ENCODE data around the gene ARID3A. TPM values are rescaled to one million over a fixed set of nuclear protein-coding genes. Genes with fewer than 3 reads are reported as not detected.

The ARID3A gene
- total RNA-seq, 1 donor from 2014 or later: 106 TPM

GRCh38 chr19:882871-883497 lies 42.9 kb upstream of the ARID3A start:
- no peak for FAIRE-seq
- no peaks in the 10 kb centered on the region for H3K4me1 Mint-ChIP-seq (ENCODE audit: low read depth, unreplicated experiment)
- no peak for DNase-seq (ENCODE audit: low read depth)
- H3K36me3 Mint-ChIP-seq (ENCODE audit: low read depth, unreplicated experiment): peaks cover 14% of the 10 kb centered on the region
- H3K4me3 ChIP-seq (ENCODE audit: insufficient read depth, low read depth, low read length): no peak overlapping the region
- H3K4me3 Mint-ChIP-seq (ENCODE audit: unreplicated experiment): no peak overlapping the region
- no peaks in the 10 kb centered on the region for H3K9me3 Mint-ChIP-seq (ENCODE audit: unreplicated experiment)
- no peaks in the 10 kb centered on the region for H3K79me2 ChIP-seq (ENCODE audit: insufficient read depth, low read length)
- no peak overlapping the region for H3K9ac ChIP-seq (ENCODE audit: low read length)
- no peak overlapping the region for H3K4me2 ChIP-seq (ENCODE audit: low read length)
- H3K27ac Mint-ChIP-seq (ENCODE audit: unreplicated experiment): no peak overlapping the region
- H3K36me3 ChIP-seq (ENCODE audit: insufficient read depth, low read length): peaks cover 7% of the 10 kb centered on the region
- no peak overlapping the region for H2AFZ ChIP-seq (ENCODE audit: low read depth, low read length)
- no peak for TF ChIP-seq CTCF (IDR thresholded peaks at IDR 0.05; ENCODE audit: insufficient read depth, low read depth, low read length)
- TF ChIP-seq EZH2 (IDR thresholded peaks at IDR 0.05; ENCODE audit: insufficient read depth, low read length): no peak
- no peaks in the 10 kb centered on the region for H3K27me3 Mint-ChIP-seq (ENCODE audit: low read depth, unreplicated experiment)
- no peaks in the 10 kb centered on the region for H3K9me3 ChIP-seq (ENCODE audit: insufficient read depth, low read depth, low read length)
- H3K27me3 ChIP-seq (ENCODE audit: insufficient read depth, low read length): no peaks in the 10 kb centered on the region
- H3K27ac ChIP-seq (ENCODE audit: low read depth, low read length): no peak overlapping the region
- no peaks in the 10 kb centered on the region for H3K4me1 ChIP-seq (ENCODE audit: insufficient read depth, low read length)
- peaks cover 11% of the 10 kb centered on the region for H4K20me1 ChIP-seq (ENCODE audit: insufficient read depth, low read length)

GRCh38 chr19:883661-884211 lies 42.1 kb upstream of the ARID3A start:
- no peak for DNase-seq (ENCODE audit: low read depth)
- H3K4me3 ChIP-seq (ENCODE audit: insufficient read depth, low read depth, low read length): no peak overlapping the region
- no peaks in the 10 kb centered on the region for H3K4me1 ChIP-seq (ENCODE audit: insufficient read depth, low read length)
- H3K36me3 ChIP-seq (ENCODE audit: insufficient read depth, low read length): peaks cover 7% of the 10 kb centered on the region
- FAIRE-seq: no peak
- Mint-ChIP-seq H3K27ac (ENCODE audit: unreplicated experiment) (no peak overlapping the region), H3K36me3 (ENCODE audit: low read depth, unreplicated experiment) (peaks cover 14% of the 10 kb centered on the region), H3K4me3 (ENCODE audit: unreplicated experiment) (no peak overlapping the region), H3K4me1 (ENCODE audit: low read depth, unreplicated experiment) (no peaks in the 10 kb centered on the region), H3K27me3 (ENCODE audit: low read depth, unreplicated experiment) (no peaks in the 10 kb centered on the region), H3K9me3 (ENCODE audit: unreplicated experiment) (no peaks in the 10 kb centered on the region)
- H3K9ac ChIP-seq (ENCODE audit: low read length): no peak overlapping the region
- H3K9me3 ChIP-seq (ENCODE audit: insufficient read depth, low read depth, low read length): no peaks in the 10 kb centered on the region
- H3K27me3 ChIP-seq (ENCODE audit: insufficient read depth, low read length): no peaks in the 10 kb centered on the region
- no peak for TF ChIP-seq EZH2 (IDR thresholded peaks at IDR 0.05; ENCODE audit: insufficient read depth, low read length)
- TF ChIP-seq CTCF (IDR thresholded peaks at IDR 0.05; ENCODE audit: insufficient read depth, low read depth, low read length): no peak
- H4K20me1 ChIP-seq (ENCODE audit: insufficient read depth, low read length): peaks cover 11% of the 10 kb centered on the region
- H3K27ac ChIP-seq (ENCODE audit: low read depth, low read length): no peak overlapping the region
- H2AFZ ChIP-seq (ENCODE audit: low read depth, low read length): no peak overlapping the region
- H3K79me2 ChIP-seq (ENCODE audit: insufficient read depth, low read length): no peaks in the 10 kb centered on the region
- no peak overlapping the region for H3K4me2 ChIP-seq (ENCODE audit: low read length)

Measured in astrocyte (in vitro differentiated cells and primary cell).